ENCODE results near the gene ZFYVE9.

DNA sequence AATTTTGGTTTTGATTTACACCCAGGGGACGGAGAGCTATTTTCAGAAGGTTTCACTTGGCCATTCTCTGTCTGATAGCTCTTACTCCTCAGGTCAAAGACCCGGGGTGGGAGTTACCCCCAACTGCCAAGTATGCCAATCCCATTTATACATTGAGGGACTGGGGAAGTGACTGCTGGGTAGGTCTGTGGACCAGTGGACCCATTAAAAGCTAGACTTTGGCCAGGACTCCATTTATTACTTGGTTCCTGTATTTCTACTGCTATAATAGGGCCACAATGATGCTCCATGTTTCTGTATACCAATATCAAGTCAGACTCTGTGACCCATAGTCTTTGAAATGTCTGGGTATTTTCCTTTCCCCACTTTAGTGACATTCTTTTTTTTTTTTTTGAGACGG is 14.6 kb downstream of the ZFYVE9 start:
- TF ChIP-seq, protein P1, sequence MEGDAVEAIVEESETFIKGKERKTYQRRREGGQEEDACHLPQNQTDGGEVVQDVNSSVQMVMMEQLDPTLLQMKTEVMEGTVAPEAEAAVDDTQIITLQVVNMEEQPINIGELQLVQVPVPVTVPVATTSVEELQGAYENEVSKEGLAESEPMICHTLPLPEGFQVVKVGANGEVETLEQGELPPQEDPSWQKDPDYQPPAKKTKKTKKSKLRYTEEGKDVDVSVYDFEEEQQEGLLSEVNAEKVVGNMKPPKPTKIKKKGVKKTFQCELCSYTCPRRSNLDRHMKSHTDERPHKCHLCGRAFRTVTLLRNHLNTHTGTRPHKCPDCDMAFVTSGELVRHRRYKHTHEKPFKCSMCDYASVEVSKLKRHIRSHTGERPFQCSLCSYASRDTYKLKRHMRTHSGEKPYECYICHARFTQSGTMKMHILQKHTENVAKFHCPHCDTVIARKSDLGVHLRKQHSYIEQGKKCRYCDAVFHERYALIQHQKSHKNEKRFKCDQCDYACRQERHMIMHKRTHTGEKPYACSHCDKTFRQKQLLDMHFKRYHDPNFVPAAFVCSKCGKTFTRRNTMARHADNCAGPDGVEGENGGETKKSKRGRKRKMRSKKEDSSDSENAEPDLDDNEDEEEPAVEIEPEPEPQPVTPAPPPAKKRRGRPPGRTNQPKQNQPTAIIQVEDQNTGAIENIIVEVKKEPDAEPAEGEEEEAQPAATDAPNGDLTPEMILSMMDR (conservative IDR thresholded peaks at IDR 0.05 in 1 of 2, IDR thresholded peaks at IDR 0.05 in 1 of 2; ENCODE audit: low read depth in 1 of 2, low read length in 2 of 2) = no peak
- no peak for TF ChIP-seq EZH2 (IDR thresholded peaks at IDR 0.05; ENCODE audit: low read length, missing control alignments)
